Left lung (tissue), 10 donors: ENCODE data around the gene APOL5. TPM values are rescaled to one million over a fixed set of nuclear protein-coding genes. Genes with fewer than 3 reads are reported as not detected.

Experiments
- ATAC-seq: fragments of 200-7000 bp; cut with Tn5 transposase; one replicate; pipeline ENCODE4 v1.9.1; 2020; ENCODE audit warnings: moderate library complexity
- DNase-seq, 4 donors: peaks; one replicate each; pipeline ENCODE4 v3.0.0-alpha.2; 2013 to 2020
- H3K27ac ChIP-seq, 2 donors: fragments of 200-600 bp; sonication (generic) in 1 of 2; one replicate each; pipeline versions ENCODE4 v1.5.0 to v1.8.0; 2020 to 2021
- H3K27me3 ChIP-seq, 2 donors: fragments of 200-600 bp; sonication (generic) in 1 of 2; one replicate each; pipeline versions ENCODE4 v1.5.0 to v1.8.0; 2020 to 2021
- H3K36me3 ChIP-seq, 2 donors: fragments of 200-600 bp; sonication (generic) in 1 of 2; one replicate each; pipeline versions ENCODE4 v1.5.0 to v1.8.0; 2020 to 2021
- H3K4me1 ChIP-seq, 2 donors: fragments of 200-600 bp; one replicate each; pipeline ENCODE4 v1.8.0; 2021
- H3K4me3 ChIP-seq, 2 donors: fragments of 200-600 bp; sonication (generic) in 1 of 2; one replicate each; pipeline versions ENCODE4 v1.5.0 to v1.8.0; 2020 to 2021; ENCODE audit warnings: mild to moderate bottlenecking in 1 of 2
- H3K9me3 ChIP-seq, 2 donors: fragments of 200-600 bp; sonication (generic) in 1 of 2; one replicate each; pipeline versions ENCODE4 v1.5.0 to v1.8.0; 2020 to 2021
- intact Hi-C, 2 donors: fragments of 100-400 bp; cut with DNase I; formaldehyde crosslinking; loops; one replicate each; pipeline versions ENCODE4 v1.11.2 to v1.14.2; 2022
- polyA plus RNA-seq, 6 donors: library from polyadenylated mRNA; unstranded; fragments of 120-200 nt; gene quantifications; one replicate each; pipeline ENCODE4 v1.2.1, GENCODE V29; 2013; ENCODE audit not compliant: insufficient read length in 6 of 6
- total RNA-seq, 2 donors: library from RNA; stranded (reverse); fragmentation: NEBNext Ultra II Directional; extraction: Animal tissue kit (Norgen Biotek cat#: 25700); gene quantifications; one replicate each; pipeline ENCODE4 v1.2.1, GENCODE V29; 2021
- TF ChIP-seq, protein P1 (sequence below), 2 donors: fragments of 200-600 bp; sonication (generic) in 1 of 2; IDR thresholded peaks; one replicate each; pipeline versions ENCODE4 v1.5.0 to v1.8.0; 2021; ENCODE audit warnings: antibody characterized with exemption in 2 of 2
- donor health status: DM: no; HTN: yes; CAD: no.
- donor health status: DM: no; HTN: no; CAD: no.

Gene APOL5
- total and polyA plus RNA-seq, 8 donors = 0.10 to 0.11 TPM; not detected in 6

- intact Hi-C loops = no loop called here
- DNase-seq (no peak), ATAC-seq (no peak)
- Histone ChIP-seq H3K27ac (no peak overlapping the region), H3K9me3 (no peaks in the 10 kb centered on the region), H3K4me1 (no peaks in the 10 kb centered on the region), H3K36me3 (no peaks in the 10 kb centered on the region), H3K27me3 (no peaks in the 10 kb centered on the region), H3K4me3 (no peak overlapping the region)
- TF ChIP-seq, protein P1, sequence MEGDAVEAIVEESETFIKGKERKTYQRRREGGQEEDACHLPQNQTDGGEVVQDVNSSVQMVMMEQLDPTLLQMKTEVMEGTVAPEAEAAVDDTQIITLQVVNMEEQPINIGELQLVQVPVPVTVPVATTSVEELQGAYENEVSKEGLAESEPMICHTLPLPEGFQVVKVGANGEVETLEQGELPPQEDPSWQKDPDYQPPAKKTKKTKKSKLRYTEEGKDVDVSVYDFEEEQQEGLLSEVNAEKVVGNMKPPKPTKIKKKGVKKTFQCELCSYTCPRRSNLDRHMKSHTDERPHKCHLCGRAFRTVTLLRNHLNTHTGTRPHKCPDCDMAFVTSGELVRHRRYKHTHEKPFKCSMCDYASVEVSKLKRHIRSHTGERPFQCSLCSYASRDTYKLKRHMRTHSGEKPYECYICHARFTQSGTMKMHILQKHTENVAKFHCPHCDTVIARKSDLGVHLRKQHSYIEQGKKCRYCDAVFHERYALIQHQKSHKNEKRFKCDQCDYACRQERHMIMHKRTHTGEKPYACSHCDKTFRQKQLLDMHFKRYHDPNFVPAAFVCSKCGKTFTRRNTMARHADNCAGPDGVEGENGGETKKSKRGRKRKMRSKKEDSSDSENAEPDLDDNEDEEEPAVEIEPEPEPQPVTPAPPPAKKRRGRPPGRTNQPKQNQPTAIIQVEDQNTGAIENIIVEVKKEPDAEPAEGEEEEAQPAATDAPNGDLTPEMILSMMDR (IDR thresholded peaks at IDR 0.05) = no peak
These were observed 57.7 kb downstream of the APOL5 start for GRCh38 chr22:35775339-35775738.

DNA sequence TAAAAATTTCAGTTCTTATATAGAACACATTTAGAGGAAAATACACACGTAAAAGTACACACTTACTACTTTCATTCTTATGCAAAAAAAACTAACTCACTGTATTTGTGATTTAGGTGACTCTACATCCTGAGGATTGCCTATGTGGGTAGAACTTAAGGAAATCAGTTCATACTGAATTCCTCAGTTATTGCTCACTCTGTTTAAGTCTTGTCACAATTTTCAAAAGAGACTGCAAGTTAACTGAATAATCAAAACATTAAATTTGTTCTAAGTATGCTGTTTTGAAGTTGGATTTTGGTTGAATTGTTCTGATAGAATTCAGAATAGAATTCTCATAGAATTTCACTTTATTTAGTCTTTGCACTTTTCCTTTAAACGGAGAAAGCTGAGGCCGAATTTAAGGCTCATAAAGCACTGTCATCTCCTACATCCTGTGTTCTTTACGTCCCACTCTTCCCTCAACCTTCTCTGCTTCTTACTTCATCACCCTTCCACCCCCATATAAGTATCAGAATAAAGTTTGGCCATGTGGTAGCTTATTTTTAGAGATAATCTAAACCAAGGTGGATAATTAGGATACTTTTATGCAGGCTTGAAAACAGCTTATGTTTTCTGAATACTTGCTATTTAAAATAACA, 59.8 kb downstream of the APOL5 start:
- intact Hi-C loops = no loop called here
- TF ChIP-seq, protein P1 (IDR thresholded peaks at IDR 0.05) = no peak
- no peak overlapping the region for H3K27ac ChIP-seq

More for the DNA sequence above, 59.8 kb downstream of the APOL5 start:
- no peak overlapping the region for H3K4me3 ChIP-seq
- no peaks in the 10 kb centered on the region for H3K36me3 ChIP-seq
- no peaks in the 10 kb centered on the region for H3K27me3 ChIP-seq
- H3K4me1 ChIP-seq = no peaks in the 10 kb centered on the region
- H3K9me3 ChIP-seq = no peaks in the 10 kb centered on the region
- DNase-seq (no peak), ATAC-seq (no peak)

Other genes starting within 250 kb of the APOL5 start
- gene RASD2, start 177.0 kb upstream of the APOL5 start, total RNA-seq = 1 to 10 TPM; 1.2 to 1.3 TPM
- under 1 TPM; 0.13 to 0.27 (median 0.16) TPM for gene RASD2, start 177.0 kb upstream of the APOL5 start, polyA plus RNA-seq
- 1 to 10 TPM; 2.4 to 3.3 TPM for gene MB, start 100.5 kb upstream of the APOL5 start, total RNA-seq
- gene MB, start 100.5 kb upstream of the APOL5 start, polyA plus RNA-seq = 1 to 10 TPM in 2 of 6 donors, under 1 TPM in 4; 0.18 to 1.1 (median 0.58) TPM
- 10 to 100 TPM; 35.8 to 49.2 TPM for gene APOL6, start 69.4 kb upstream of the APOL5 start, total RNA-seq
- gene APOL6, start 69.4 kb upstream of the APOL5 start, polyA plus RNA-seq = 10 to 100 TPM in 3 of 6 donors, 1 to 10 TPM in 3; 7.7 to 10.7 (median 10.1) TPM